SK-N-MC (cell line): Measurements from ENCODE around the gene TIMP2.

ENCODE experiments used
- DNase-seq: peaks from one replicate; pipeline ENCODE4 v3.0.0-alpha.2; 2011; ENCODE audit warnings: low read depth, low spot score
- H3K27ac ChIP-seq: fragments of 200-600 bp; sonication (generic); 2 replicates; pipeline ENCODE4 v1.5.1; 2016; ENCODE audit warnings: mixed run types
- H3K36me3 ChIP-seq: fragments of 200-600 bp; sonication (generic); 2 replicates; pipeline ENCODE4 v1.6.1; 2017; ENCODE audit warnings: antibody characterized with exemption, low read length, mixed read lengths; ENCODE audit not compliant: insufficient read depth
- H3K4me3 ChIP-seq: fragments of 200-600 bp; sonication (generic); 2 replicates; pipeline ENCODE4 v1.5.1; 2016
- H3K9ac ChIP-seq: fragments of 200-600 bp; sonication (generic); 2 replicates; pipeline ENCODE4 v1.8.0; 2017; ENCODE audit warnings: mixed run types, mixed read lengths; ENCODE audit not compliant: insufficient read length
- H3K9me3 ChIP-seq: fragments of 200-600 bp; sonication (generic); 2 replicates; pipeline ENCODE4 v1.6.1; 2017; ENCODE audit warnings: low read depth, mild to moderate bottlenecking, antibody characterized with exemption, low read length, moderate library complexity, mixed read lengths
- EZH2 ChIP-seq: fragments of 200-600 bp; sonication (generic); IDR thresholded peaks from one replicate; pipeline ENCODE4 v1.6.1; 2017; ENCODE audit warnings: antibody characterized with exemption
- FOXP2 ChIP-seq: optimal IDR thresholded peaks from 2 replicates; pipeline ENCODE3; 2011; ENCODE audit warnings: mild to moderate bottlenecking, moderate library complexity; ENCODE audit not compliant: insufficient read depth; ENCODE audit errors: extremely low read length, control extremely low read depth
- POLR2AphosphoS5 ChIP-seq: IDR thresholded peaks from 2 replicates; pipeline ENCODE4 v1.6.1; 2012; ENCODE audit warnings: mild to moderate bottlenecking, low read depth, low read length, borderline replicate concordance

Gene TIMP2

GRCh38 chr17:78885956-78886355 lies 39.2 kb downstream of the TIMP2 start:
- Histone ChIP-seq H3K27ac (no peak overlapping the region), H3K4me3 (no peak overlapping the region), H3K9ac (no peak overlapping the region), H3K36me3 (no peaks in the 10 kb centered on the region), H3K9me3 (no peaks in the 10 kb centered on the region)
- TF ChIP-seq FOXP2 (no peak), EZH2 (no peak), POLR2AphosphoS5 (no peak)
- DNase-seq = no peak

GRCh38 chr17:78884876-78885667 lies 40.1 kb downstream of the TIMP2 start:
- Histone ChIP-seq H3K9ac (no peak overlapping the region), H3K4me3 (no peak overlapping the region), H3K9me3 (no peaks in the 10 kb centered on the region), H3K36me3 (no peaks in the 10 kb centered on the region), H3K27ac (no peak overlapping the region)
- DNase-seq = no peak
- TF ChIP-seq POLR2AphosphoS5 = no peak
- no peak for TF ChIP-seq EZH2
- no peak for TF ChIP-seq FOXP2

- TF ChIP-seq EZH2 (no peak), POLR2AphosphoS5 (no peak)
- Histone ChIP-seq H3K27ac (no peak overlapping the region), H3K9me3 (no peaks in the 10 kb centered on the region), H3K9ac (no peak overlapping the region), H3K36me3 (no peaks in the 10 kb centered on the region), H3K4me3 (no peak overlapping the region)
- no peak for DNase-seq
Measured at GRCh38 chr17:78884148-78884825, 40.9 kb downstream of the TIMP2 start.

- Histone ChIP-seq H3K27ac (no peak overlapping the region), H3K4me3 (no peak overlapping the region), H3K36me3 (no peaks in the 10 kb centered on the region), H3K9me3 (no peaks in the 10 kb centered on the region), H3K9ac (no peak overlapping the region)
- DNase-seq = no peak
- TF ChIP-seq POLR2AphosphoS5 (no peak), FOXP2 (no peak), EZH2 (no peak)
Measured at GRCh38 chr17:78883533-78884131, 41.6 kb downstream of the TIMP2 start.

GRCh38 chr17:78883089-78883532 lies 42.1 kb downstream of the TIMP2 start:
- no peak overlapping the region for H3K4me3 ChIP-seq
- DNase-seq = no peak
- no peak overlapping the region for H3K9ac ChIP-seq
- H3K9me3 ChIP-seq = no peaks in the 10 kb centered on the region
- H3K36me3 ChIP-seq = no peaks in the 10 kb centered on the region
- H3K27ac ChIP-seq = no peak overlapping the region
- TF ChIP-seq FOXP2 (no peak), EZH2 (no peak)

- Histone ChIP-seq H3K9me3 (no peaks in the 10 kb centered on the region), H3K9ac (no peak overlapping the region), H3K27ac (peak overlapping the region; percentile 54), H3K36me3 (no peaks in the 10 kb centered on the region), H3K4me3 (no peak overlapping the region)
- no peak for DNase-seq
- TF ChIP-seq FOXP2 = no peak
- TF ChIP-seq POLR2AphosphoS5 = no peak
- TF ChIP-seq EZH2 = no peak
Measured at GRCh38 chr17:78882540-78883088, 42.6 kb downstream of the TIMP2 start.

- Histone ChIP-seq H3K27ac (peak overlapping the region; percentile 91), H3K9me3 (no peaks in the 10 kb centered on the region), H3K4me3 (peak overlapping the region; percentile 61; the same call in 1 of the 2 replicates), H3K9ac (peak overlapping the region; percentile 56), H3K36me3 (no peaks in the 10 kb centered on the region)
- TF ChIP-seq POLR2AphosphoS5 (no peak), EZH2 (no peak), FOXP2 (no peak)
- peak; percentile 10 for DNase-seq
Measured at GRCh38 chr17:78879635-78880186, 45.5 kb downstream of the TIMP2 start.

GRCh38 chr17:78878871-78879527 lies 46.2 kb downstream of the TIMP2 start:
- Histone ChIP-seq H3K9ac (peak overlapping the region; percentile 56), H3K9me3 (no peaks in the 10 kb centered on the region), H3K36me3 (peaks cover 2% of the 10 kb centered on the region; the same call in 1 of the 2 replicates), H3K27ac (peak overlapping the region; percentile 91), H3K4me3 (peak overlapping the region; percentile 61; the same call in 1 of the 2 replicates)
- TF ChIP-seq POLR2AphosphoS5 (no peak), FOXP2 (no peak), EZH2 (no peak)
- no peak for DNase-seq
